SK-N-SH (cell line): ENCODE measurements around the gene RER1. TPM values are rescaled to one million over a fixed set of nuclear protein-coding genes. Genes with fewer than 3 reads are reported as not detected.

Experiments used
- CTCF ChIA-PET: fragments of 300-600, 350-600 bp; formaldehyde crosslinking; extraction: SDS; loops from one replicate; lab custom pipeline; 2021; lab: Yijun Ruan, JAX
- POLR2A ChIA-PET: fragments of 350-600 bp; sonication (Branson Sonifier 250); formaldehyde crosslinking; extraction: SDS; loops from one replicate; lab custom pipeline; 2020; ENCODE audit warnings: antibody characterized with exemption, inconsistent platforms; lab: Yijun Ruan, JAX
- DNase-seq: peaks from one replicate; pipeline ENCODE4 v3.0.0; 2012
- H2AFZ ChIP-seq: fragments of 200-600 bp; sonication (generic); 2 replicates; pipeline ENCODE4 v1.8.1; 2016; ENCODE audit warnings: antibody characterized with exemption, mild to moderate bottlenecking, low read depth
- H3F3A ChIP-seq: fragments of 200-600 bp; sonication (generic); replicated peaks from 2 replicates; pipeline ENCODE3; 2016; ENCODE audit warnings: antibody characterized with exemption, mild to moderate bottlenecking; ENCODE audit not compliant: insufficient read depth
- H3K27ac ChIP-seq, 2 experiments: fragments of 200-500 bp in 1 of 2; fragments of 200-600 bp in 1 of 2; sonication (Bioruptor generic) in 1 of 2; sonication (generic), shearing (Covaris generic) in 1 of 2; 2 replicates each; pipeline versions ENCODE4 v1.5.1 to v1.6.1; 2014 to 2016; ENCODE audit warnings: low read depth in 2 of 2, inconsistent platforms in 1 of 2, low read length in 1 of 2, mild to moderate bottlenecking in 1 of 2, mixed read lengths in 1 of 2
- H3K27me3 ChIP-seq: fragments of 200-600 bp; sonication (generic), shearing (Covaris generic); 2 replicates; pipeline ENCODE4 v1.6.1; 2016; ENCODE audit warnings: mixed run types; ENCODE audit not compliant: insufficient read depth
- H3K36me3 ChIP-seq, 2 experiments: fragments of 200-500 bp in 1 of 2; fragments of 200-600 bp in 1 of 2; sonication (Bioruptor generic) in 1 of 2; sonication (generic) in 1 of 2; replicated peaks in 1 of 2; 2 replicates each; pipeline versions ENCODE3 to v1.5.1; 2014 to 2016; ENCODE audit warnings: low read length in 1 of 2, mild to moderate bottlenecking in 1 of 2; ENCODE audit not compliant: insufficient read depth in 2 of 2, control insufficient read depth in 1 of 2
- H3K4me1 ChIP-seq, 2 experiments: fragments of 200-500 bp in 1 of 2; fragments of 200-600 bp in 1 of 2; sonication (Bioruptor generic) in 1 of 2; sonication (generic), shearing (Covaris generic) in 1 of 2; 2 replicates each; pipeline versions ENCODE4 v1.5.1 to v1.6.1; 2014 to 2016; ENCODE audit warnings: low read depth in 1 of 2, low read length in 1 of 2, mixed run types in 1 of 2; ENCODE audit not compliant: insufficient read depth in 2 of 2, control insufficient read depth in 1 of 2
- H3K4me2 ChIP-seq: fragments of 200-600 bp; sonication (generic), shearing (Covaris generic); 2 replicates; pipeline ENCODE4 v1.6.1; 2017; ENCODE audit warnings: mixed run types
- H3K4me3 ChIP-seq, 2 experiments: fragments of 200-500 bp in 1 of 2; fragments of 200-600 bp in 1 of 2; sonication (Bioruptor generic) in 1 of 2; sonication (generic), shearing (Covaris generic) in 1 of 2; 2 replicates each; pipeline versions ENCODE4 v1.5.1 to v1.8.1; 2014 to 2016; ENCODE audit warnings: low read depth in 2 of 2, inconsistent platforms in 1 of 2, low read length in 1 of 2, mild to moderate bottlenecking in 1 of 2, mixed read lengths in 1 of 2, moderate library complexity in 1 of 2
- H3K79me2 ChIP-seq: fragments of 200-600 bp; sonication (generic); 2 replicates; pipeline ENCODE4 v1.8.1; 2017; ENCODE audit warnings: mild to moderate bottlenecking; ENCODE audit not compliant: insufficient read depth
- H3K9ac ChIP-seq: fragments of 200-600 bp; sonication (generic); 2 replicates; pipeline ENCODE4 v1.6.1; 2017; ENCODE audit warnings: mixed run types
- H3K9me2 ChIP-seq: fragments of 200-600 bp; sonication (generic); 2 replicates; pipeline ENCODE4 v1.6.1; 2017; ENCODE audit warnings: mixed run types
- H3K9me3 ChIP-seq: fragments of 200-600 bp; sonication (generic); 2 replicates; pipeline ENCODE4 v1.6.1; 2017; ENCODE audit warnings: mixed run types, mild to moderate bottlenecking, moderate library complexity
- H4K20me1 ChIP-seq: fragments of 200-600 bp; sonication (generic); 2 replicates; pipeline ENCODE4 v1.6.1; 2017; ENCODE audit warnings: mild to moderate bottlenecking, mixed run types; ENCODE audit not compliant: insufficient read depth
- FOXJ3 ChIP-seq: sonication (generic); formaldehyde crosslinking; IDR thresholded peaks from 2 replicates; pipeline ENCODE4 v1.5.1; 2020; ENCODE audit warnings: mild to moderate bottlenecking, missing genetic modification reagents
- GABPA ChIP-seq: IDR thresholded peaks from 2 replicates; pipeline ENCODE4 v1.4.0; 2012; ENCODE audit warnings: low read depth, mild to moderate bottlenecking
- GATA2 ChIP-seq: sonication (generic); formaldehyde crosslinking; IDR thresholded peaks from 2 replicates; pipeline ENCODE4 v1.5.0; 2020; ENCODE audit warnings: mild to moderate bottlenecking, missing genetic modification reagents
- MEF2A ChIP-seq: IDR thresholded peaks from 2 replicates; pipeline ENCODE4 v1.4.0; 2012; ENCODE audit warnings: low read depth, borderline replicate concordance
- NRF1 ChIP-seq: IDR thresholded peaks from 2 replicates; pipeline ENCODE4 v1.6.1; 2012; ENCODE audit warnings: low read depth, mild to moderate bottlenecking, low read length
- POLR2AphosphoS5 ChIP-seq: IDR thresholded peaks from 2 replicates; pipeline ENCODE4 v1.6.1; 2012; ENCODE audit warnings: low read depth, low read length
- RXRA ChIP-seq: IDR thresholded peaks from 2 replicates; pipeline ENCODE4 v1.4.0; 2012; ENCODE audit warnings: low read depth, mild to moderate bottlenecking, borderline replicate concordance
- SIN3A ChIP-seq: IDR thresholded peaks from 2 replicates; pipeline ENCODE4 v1.6.1; 2012; ENCODE audit warnings: low read depth, mild to moderate bottlenecking, low read length, moderate library complexity, borderline replicate concordance
- TEAD4 ChIP-seq: IDR thresholded peaks from 2 replicates; pipeline ENCODE4 v1.4.0; 2012; ENCODE audit warnings: mild to moderate bottlenecking, borderline replicate concordance; ENCODE audit not compliant: insufficient read depth
- YY1 ChIP-seq: IDR thresholded peaks from 2 replicates; pipeline ENCODE4 v1.4.0; 2012; ENCODE audit warnings: low read depth, mild to moderate bottlenecking
- WGBS: methylation state at CpG from one replicate; pipeline ENCODE4 v1.1.6; 2017; ENCODE audit warnings: low lambda C conversion rate; 5-methylcytosine and 5-hydroxymethylcytosine counted together
- polyA plus RNA-seq, 3 experiments: library from polyadenylated mRNA; depleted of rRNA; stranded (reverse); fragments of >200 nt; gene quantifications; 2 replicates each; pipeline ENCODE4 v1.2.3, GENCODE V29; 2012
- TF ChIP-seq, protein P1 (sequence below): fragments of 200-600 bp; sonication (generic); IDR thresholded peaks from 2 replicates; pipeline ENCODE4 v1.6.1; 2017; ENCODE audit warnings: antibody characterized with exemption, mild to moderate bottlenecking, moderate library complexity
- TF ChIP-seq, protein P2 (sequence below): IDR thresholded peaks from 2 replicates; pipeline ENCODE4; 2012
- TF ChIP-seq, protein P3 (sequence below): IDR thresholded peaks from 2 replicates; pipeline ENCODE4 v1.4.0; 2012; ENCODE audit warnings: low read depth, borderline replicate concordance
- TF ChIP-seq, protein P4 (sequence below): IDR thresholded peaks from 2 replicates; pipeline ENCODE4 v1.4.0; 2012; ENCODE audit warnings: low read depth, borderline replicate concordance

Gene RER1
- polyA plus RNA-seq, 1 of the 3 experiments (the other 2 are of a cell fraction) = 181 TPM

DNA sequence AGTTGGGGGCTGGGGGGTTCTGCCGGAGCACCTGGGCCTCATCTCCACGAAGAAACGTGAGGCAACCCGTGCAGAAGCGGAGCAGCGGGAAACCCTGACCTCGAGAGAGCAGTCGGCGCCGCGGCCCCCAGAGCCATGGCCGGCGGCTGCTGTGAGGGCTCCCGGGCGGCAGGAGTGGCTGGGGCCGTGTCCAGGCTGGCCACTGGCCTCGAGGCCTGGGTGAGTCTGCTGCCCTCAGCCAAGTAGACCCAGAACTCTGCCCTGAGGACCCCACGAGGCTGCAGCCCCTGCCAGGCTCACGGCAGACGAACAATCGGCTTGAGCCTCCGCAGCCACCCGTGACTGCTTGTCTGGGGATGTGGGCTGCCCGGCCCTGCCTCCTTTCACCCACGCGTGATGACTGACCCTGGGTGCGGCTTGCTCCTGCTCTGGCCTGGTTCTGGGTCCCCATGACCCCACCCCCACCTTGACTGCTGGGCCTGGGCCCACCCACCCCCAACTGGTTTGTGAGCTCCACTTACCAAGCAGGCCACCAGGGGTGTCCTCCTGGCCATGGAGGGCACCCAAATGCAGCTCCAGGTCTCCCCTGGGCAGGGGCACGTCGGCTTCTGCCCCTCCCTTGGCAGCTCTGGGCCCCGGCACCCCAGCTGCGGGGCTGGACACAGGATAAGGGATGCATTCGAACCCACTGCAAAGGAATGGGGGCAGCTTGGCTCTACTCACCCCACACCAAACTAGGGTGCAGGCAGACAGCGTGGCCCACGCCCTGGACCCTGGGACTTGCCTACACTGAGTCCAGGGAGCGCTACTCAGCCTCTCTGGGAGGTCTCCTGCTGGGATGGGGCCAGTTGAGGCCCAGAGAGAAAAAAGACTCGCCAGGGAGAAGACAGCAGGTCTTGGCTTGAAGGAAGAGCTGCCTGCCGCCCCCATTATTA, 34.5 kb upstream of the RER1 start (continued):
- TF ChIP-seq, protein P1, sequence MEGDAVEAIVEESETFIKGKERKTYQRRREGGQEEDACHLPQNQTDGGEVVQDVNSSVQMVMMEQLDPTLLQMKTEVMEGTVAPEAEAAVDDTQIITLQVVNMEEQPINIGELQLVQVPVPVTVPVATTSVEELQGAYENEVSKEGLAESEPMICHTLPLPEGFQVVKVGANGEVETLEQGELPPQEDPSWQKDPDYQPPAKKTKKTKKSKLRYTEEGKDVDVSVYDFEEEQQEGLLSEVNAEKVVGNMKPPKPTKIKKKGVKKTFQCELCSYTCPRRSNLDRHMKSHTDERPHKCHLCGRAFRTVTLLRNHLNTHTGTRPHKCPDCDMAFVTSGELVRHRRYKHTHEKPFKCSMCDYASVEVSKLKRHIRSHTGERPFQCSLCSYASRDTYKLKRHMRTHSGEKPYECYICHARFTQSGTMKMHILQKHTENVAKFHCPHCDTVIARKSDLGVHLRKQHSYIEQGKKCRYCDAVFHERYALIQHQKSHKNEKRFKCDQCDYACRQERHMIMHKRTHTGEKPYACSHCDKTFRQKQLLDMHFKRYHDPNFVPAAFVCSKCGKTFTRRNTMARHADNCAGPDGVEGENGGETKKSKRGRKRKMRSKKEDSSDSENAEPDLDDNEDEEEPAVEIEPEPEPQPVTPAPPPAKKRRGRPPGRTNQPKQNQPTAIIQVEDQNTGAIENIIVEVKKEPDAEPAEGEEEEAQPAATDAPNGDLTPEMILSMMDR = no peak
- TF ChIP-seq, all 33 proteins: peak for 0

DNA sequence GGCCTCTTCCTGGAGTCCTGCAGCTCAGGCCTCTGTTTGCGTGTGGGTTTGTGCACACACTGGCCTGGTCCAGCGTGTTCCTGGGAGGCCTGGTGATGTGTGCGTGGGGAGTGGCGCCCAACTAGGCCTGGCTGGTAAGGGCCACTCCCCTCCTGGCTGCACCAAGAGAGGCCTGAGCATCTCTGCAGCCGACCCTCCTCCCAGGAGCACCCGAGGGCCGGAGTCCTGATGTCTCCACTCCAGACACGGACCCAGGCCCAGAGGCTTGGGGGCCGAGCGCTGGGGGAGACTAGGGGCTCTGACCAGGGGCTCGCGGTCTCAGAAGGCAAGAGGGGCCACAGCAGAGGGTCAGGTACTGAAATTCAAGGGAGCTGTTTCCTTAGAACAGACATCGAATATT, 33.6 kb upstream of the RER1 start:
- Histone ChIP-seq H3K27me3 (no peaks in the 10 kb centered on the region), H3K79me2 (no peaks in the 10 kb centered on the region), H3K36me3 (no peaks in the 10 kb centered on the region), H3K9me2 (no peaks in the 10 kb centered on the region), H3K27ac (no peak overlapping the region), H3K4me2 (no peak overlapping the region), H3K4me3 (no peak overlapping the region), H3K4me1 (no peaks in the 10 kb centered on the region; a peak in 1 of 4 replicates), H3F3A (no peaks in the 10 kb centered on the region), H3K9ac (no peak overlapping the region), H4K20me1 (no peaks in the 10 kb centered on the region), H3K9me3 (no peaks in the 10 kb centered on the region), H2AFZ (no peak overlapping the region)
- ChIA-PET CTCF (interaction anchor here (0.9 to 1.4 kb wide), 2 partner anchors 24 to 162 kb away, joined by 3 to 5 read pairs; no protein-coding TSS in a partner anchor), POLR2A (no interaction called here)
- DNase-seq = no peak
- TF ChIP-seq POLR2AphosphoS5 (no peak), YY1 (no peak), MEF2A (no peak), RXRA (no peak), FOXJ3 (CRISPR knock-in tag) (no peak), NRF1 (no peak), SIN3A (no peak), TEAD4 (no peak), GATA2 (no peak), GABPA (no peak)
- TF ChIP-seq, protein P2, sequence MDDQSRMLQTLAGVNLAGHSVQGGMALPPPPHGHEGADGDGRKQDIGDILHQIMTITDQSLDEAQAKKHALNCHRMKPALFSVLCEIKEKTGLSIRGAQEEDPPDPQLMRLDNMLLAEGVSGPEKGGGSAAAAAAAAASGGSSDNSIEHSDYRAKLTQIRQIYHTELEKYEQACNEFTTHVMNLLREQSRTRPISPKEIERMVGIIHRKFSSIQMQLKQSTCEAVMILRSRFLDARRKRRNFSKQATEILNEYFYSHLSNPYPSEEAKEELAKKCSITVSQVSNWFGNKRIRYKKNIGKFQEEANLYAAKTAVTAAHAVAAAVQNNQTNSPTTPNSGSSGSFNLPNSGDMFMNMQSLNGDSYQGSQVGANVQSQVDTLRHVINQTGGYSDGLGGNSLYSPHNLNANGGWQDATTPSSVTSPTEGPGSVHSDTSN = no peak
- TF ChIP-seq, protein P3, sequence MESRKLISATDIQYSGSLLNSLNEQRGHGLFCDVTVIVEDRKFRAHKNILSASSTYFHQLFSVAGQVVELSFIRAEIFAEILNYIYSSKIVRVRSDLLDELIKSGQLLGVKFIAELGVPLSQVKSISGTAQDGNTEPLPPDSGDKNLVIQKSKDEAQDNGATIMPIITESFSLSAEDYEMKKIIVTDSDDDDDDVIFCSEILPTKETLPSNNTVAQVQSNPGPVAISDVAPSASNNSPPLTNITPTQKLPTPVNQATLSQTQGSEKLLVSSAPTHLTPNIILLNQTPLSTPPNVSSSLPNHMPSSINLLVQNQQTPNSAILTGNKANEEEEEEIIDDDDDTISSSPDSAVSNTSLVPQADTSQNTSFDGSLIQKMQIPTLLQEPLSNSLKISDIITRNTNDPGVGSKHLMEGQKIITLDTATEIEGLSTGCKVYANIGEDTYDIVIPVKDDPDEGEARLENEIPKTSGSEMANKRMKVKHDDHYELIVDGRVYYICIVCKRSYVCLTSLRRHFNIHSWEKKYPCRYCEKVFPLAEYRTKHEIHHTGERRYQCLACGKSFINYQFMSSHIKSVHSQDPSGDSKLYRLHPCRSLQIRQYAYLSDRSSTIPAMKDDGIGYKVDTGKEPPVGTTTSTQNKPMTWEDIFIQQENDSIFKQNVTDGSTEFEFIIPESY = no peak
- TF ChIP-seq, protein P4, sequence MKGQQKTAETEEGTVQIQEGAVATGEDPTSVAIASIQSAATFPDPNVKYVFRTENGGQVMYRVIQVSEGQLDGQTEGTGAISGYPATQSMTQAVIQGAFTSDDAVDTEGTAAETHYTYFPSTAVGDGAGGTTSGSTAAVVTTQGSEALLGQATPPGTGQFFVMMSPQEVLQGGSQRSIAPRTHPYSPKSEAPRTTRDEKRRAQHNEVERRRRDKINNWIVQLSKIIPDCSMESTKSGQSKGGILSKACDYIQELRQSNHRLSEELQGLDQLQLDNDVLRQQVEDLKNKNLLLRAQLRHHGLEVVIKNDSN = no peak
- 86% methylated on average over 10 of the region's 13 CpGs for WGBS
